ENCODE results near the gene VAT1L.

Gene VAT1L

DNA sequence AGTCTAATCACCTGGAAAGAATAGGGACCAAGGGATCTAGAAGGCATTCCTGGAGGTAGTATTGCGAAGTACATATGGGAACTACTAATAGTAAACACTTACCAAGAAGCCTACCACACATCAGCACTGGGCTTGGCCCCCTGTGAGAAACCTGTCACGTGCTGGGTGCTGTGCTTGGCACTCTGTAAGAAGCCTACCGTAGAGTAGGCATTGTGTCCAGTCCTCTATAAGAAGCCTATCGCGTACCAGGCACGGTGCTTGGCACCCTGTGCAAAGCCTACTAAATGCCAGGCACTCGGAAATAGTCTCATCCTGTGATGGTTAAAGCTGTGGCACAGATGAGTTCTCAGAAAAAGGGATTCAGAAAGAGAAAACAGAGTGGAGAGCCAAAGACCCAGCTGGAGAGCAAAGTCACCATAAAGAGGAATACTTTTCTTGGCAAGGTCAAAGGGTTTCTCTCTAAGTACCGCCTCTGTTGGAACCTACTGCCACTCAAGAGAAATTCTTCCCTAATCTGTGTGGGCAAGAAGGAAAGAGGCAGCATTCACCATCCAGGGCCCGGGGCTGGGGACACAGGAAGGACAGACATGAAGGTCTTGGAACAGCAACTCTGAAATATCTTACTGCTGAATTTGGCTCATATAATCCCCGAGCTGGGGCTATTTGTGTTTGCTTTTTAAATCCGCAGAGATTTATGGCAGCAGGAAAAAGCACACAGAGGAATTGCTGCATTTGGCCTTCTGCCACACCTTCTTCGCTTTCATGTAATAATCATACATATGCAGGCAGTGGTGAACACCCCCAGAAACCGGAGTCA is 81.8 kb downstream of the VAT1L start:
- no peak for DNase-seq (ENCODE audit: low read depth)

DNA sequence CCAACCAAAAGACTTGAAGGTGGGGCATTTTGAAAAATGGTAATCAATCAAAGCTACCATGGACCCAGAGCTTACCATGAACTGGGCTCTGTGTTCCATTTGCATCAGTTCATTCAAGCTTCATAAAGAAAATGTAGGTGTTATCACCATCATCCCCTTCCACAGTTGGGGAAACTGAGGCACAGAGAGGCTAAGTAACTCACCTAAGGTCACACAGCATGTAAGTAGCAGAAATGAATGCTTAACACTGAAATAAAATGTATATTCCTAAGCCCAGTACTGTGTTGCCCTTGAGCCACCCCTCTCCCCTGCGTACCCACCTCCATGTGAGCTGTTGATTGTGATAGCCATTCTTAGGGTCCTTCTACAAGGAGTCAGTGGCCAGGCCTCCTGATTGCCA is 83.6 kb downstream of the VAT1L start:
- DNase-seq (ENCODE audit: low read depth) = no peak

DNA sequence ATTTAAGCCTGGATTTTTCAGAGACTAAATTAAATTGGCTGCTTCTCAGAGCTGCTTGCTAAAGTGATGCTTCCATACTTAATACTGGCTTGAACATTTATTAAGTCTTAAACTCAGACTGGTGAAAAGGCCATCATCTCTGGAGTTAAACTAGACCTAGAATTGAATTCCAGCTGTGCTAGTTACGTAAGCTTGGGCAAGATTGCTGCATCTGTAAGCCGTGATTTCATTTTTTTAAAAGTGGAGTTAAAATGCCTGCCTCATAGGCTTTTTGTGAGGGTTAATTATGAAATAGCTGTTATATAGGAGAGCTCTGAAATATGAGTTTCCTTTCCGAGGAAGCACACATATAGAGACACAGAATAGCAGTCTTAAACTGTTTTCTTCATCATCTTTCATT is 84.7 kb downstream of the VAT1L start:
- no peak for DNase-seq (ENCODE audit: low read depth)

DNA sequence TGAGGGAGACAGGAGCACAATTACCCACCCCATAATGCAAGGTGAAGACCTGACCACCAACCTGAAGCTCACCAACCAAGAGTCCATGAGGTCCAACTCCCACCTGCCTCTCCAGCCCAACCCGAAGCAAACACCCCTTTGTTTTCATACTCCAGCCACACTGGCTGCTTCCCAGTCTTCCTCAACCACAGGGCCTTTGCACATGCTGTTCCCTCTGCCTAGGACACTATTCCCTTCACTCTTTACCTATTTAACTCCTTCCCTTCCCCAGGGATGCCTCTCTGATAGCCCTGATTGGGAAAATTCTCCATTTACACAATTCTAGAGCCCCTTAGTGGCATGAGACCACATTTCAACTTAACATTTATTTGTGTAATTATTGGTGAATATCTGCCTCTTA is 86.0 kb downstream of the VAT1L start:
- DNase-seq (ENCODE audit: low read depth) = no peak

DNA sequence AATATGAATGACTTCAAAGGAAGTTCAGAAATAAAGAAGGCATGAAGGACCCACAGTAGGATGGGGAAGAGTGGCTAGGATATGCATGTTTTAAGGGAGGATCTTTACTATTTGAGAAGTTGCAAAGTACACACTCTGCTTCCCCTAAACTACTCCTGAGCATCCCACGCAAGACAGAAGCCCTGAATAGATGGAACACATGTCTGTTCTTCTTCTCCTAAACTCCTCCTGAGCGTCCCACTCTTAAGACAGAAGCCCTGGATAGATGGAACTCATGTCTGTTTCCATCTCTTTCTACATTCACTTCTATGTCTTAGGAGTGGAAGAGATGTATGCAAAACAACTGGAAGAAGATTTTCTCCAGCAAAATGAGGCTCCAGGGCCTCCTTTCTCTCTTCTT is 88.4 kb downstream of the VAT1L start:
- no peak for DNase-seq (ENCODE audit: low read depth)

DNA sequence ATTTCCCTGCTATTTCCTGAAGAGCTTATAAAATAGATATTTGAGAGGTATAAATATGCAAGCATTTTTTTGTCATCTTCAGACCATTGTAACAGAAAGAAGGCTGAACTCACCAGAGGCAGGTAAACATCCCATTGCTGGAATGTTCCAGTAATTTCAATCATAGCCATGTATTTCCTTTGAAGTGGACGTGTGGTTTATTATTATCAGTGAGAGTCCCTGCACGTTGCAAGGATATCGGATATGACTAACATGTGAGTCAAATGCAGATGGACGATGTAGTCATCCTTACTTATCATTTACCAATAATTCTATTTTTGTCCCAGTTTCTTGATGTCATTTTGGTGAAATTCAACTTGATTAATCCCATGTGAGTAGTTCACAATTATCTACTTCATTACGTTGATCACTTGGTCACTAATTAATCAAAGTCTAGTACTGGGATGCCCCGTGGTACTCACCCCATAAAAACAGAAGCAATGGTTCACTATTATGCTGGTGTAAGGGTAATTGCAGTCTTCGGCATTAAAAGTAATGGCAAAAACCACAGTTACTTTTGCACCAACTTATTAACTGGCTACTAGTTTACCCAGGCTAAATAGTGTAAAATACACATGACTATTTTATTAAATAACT is 89.5 kb downstream of the VAT1L start:
- DNase-seq (ENCODE audit: low read depth) = no peak

DNA sequence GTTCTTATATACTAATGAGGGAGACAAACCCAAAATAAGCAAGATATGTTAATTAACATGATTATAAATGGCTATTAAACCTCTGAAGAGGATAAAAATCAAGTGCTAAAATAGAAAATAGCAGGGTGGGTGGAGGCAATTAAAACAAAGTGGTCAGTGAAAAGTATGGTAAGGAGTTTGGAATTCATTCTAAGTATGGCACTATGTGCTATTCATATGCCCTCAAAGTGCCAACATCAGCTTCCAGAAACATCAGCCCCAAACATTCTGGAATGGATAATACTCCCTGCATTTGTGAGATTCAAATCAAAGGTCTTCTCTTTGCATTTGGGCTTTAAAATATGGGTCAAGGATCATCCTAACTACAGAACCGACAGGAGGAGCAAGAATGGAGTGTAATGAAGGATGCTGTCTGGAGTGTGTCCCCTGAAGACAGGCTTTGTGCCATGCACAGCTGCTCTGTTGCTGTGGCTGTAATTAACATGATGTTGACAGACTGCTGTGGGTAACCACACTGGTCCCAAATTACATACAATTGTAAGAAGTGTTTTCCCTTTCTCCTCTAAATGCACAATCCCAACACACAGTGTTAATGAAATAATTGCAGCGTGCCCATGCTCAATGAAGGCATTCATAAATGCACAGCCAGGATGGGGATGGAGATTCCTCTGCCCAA is 93.1 kb downstream of the VAT1L start:
- no peak for DNase-seq (ENCODE audit: low read depth)

DNA sequence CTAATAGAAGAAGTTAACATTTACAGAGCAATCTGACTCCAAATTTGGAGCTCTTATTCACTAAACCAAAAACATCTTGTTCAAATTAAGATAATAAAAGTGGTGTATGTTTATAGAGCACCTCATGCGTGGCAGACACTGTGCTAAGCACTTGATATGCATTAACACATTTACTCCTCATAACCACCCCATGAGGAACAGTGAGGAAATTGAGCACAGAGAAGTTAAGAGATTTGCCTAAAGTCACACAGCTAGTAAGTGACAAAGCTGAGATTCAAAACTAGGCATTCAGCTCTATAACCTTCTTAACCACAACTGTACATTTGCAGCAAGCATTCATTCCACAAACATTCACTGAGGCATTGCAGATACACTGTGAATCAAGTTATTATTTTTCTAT is 94.0 kb downstream of the VAT1L start:
- no peak for DNase-seq (ENCODE audit: low read depth)

DNA sequence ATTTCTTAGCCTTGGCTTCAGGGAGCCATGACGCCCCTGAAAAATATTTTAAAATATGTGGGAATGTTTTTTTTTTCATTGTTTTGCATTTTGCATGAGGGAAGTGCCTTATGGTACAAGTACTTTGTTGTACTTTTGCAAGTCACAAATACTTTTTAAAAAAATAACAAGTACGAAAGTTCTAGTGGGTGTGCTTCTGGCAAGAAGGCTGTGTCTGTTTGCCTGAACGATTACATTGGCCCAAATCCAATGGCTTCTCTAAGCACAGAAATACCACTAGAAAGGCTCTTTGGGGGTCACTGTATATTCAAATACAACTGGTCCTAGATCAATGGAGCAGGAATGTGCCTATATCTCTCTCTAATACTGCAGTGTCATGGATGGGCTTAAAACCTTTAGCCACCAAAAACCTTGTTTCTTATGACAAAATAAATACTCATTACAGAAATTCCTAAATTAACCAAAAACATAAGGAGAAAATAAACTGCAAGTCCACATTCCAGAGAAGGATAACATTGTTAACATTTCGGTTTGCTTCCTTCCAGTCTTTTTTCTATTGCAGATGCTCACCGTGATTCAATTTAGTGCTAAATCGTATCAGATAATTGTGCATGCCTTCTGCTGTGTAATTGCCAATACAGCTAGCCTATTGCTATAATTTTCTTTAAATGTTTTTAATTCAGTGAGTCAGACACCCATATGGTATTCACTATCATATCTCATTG is 97.4 kb downstream of the VAT1L start:
- no peak for DNase-seq (ENCODE audit: low read depth)

DNA sequence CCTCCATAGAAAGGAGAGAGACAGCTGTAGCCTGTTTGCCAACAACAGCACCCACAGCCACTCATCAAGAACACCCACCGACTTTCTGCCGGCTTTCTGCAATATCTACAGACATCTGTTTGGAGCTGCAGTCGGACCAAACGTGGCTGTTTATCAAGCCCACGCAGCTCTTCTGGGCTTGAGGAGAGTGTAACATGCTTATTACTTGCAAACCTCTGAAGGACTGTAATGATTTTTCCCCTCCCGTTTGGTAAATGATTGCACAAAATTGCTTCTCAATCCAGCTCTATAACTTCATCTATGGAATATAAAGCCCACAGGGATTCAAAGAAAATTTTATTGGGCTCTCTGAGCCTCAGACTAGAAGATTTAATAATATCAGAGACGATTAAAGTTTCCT is 100.5 kb downstream of the VAT1L start:
- DNase-seq (ENCODE audit: low read depth) = no peak

DNA sequence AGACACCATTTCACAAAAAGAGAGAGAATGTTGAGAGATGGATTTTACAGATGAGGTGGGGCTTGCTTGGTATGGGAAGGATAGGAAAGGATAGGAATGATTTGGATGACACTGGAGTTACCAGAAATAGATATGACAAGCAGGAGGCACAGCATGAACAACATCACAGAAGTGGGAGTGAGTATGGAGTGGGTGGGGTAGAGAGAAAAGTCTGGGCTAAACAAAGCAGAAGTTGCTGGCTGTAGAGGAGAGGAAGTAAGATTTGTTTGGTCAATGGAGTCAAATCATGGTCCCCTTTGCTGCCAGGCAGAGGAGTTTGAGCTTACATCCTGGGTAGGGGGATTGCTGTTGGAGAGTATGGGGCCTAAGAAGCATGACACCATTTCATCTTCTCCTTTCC is 101.7 kb downstream of the VAT1L start:
- no peak for DNase-seq (ENCODE audit: low read depth)

DNA sequence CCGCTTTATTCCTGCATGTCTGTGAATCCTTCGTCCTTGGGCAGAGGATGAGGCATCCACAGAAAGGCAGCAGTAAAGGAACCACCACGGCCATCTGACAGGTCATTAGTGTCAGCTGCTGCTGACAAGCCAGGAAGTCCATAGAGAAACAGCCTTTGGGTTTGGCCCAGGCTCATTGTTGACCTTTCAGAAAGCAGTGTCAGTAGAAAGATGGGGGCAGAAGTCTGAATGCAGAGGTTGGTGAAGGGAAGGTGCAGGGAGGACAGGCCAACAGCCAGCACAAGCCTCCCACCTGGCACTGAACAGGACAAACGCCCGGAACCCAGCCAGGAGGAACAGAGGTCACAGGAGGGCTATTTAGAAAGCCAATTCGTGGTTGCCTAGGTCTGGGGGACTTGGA is 105.8 kb downstream of the VAT1L start:
- no peak for DNase-seq (ENCODE audit: low read depth)

DNA sequence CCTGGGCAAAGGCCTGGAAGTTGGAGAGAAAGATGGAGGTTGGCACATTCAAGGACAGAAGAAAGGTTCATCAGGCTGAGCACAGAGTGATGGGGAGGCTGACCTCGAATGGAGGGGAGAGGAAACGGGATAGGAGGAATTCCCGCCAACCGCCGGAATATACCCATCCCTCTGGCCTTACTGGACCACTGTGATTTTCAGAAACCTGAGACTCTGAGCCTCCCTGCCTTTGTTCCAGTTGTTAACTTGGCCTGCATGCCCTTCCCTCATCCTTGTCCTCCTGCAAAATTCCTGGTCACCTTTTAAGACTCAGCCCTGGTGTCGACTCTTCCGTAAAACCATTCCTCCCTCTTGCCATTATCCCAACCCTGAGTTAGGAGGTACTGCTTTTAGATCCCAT is 107.6 kb downstream of the VAT1L start:
- no peak for DNase-seq (ENCODE audit: low read depth)

DNA sequence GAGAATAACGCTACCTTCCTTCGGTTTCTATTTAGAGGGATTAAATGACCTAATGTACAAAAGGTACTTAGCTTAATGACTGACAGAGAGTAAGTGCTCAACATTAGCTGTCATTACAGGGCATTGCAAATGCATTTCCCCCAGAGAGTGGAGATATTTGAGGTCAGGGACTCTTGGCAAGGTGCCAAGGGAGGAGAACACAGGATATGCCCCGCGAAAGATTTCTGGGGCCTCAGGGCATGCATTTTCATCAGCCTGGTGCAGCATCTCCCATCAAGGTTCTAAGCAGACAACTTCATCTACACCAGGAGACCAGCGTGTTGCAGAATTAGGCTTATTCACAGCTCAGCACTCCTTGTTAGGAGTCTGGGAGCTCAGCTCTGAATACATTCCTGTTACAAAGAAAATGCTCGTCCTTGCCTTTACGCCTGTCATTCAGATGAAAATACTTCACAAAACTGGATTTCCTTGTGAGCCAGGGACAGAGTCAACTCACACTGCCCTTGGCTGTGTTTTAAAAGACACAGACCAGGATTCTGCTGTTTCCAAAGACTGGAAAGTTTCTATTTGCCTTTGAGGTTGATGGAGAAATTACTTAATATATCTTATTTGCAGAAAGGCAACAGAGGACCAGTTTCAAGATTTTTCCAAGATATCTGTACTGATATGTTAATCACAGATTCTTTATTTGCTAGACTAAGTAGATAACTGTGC is 108.2 kb downstream of the VAT1L start:
- DNase-seq (ENCODE audit: low read depth) = no peak

DNA sequence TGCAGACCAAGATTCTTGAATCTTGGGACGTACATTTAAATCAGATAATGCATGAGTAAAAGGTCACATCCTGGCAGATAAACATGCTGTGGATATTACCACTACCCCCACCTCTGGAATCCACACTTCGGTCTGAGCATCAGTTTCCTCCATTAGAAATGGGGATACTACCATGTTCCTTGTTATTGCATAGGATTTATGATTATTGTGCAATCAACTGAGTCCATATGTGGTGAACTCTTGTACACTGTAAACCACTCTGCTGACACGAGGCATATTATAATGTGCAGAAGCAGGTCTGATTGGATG is 108.7 kb downstream of the VAT1L start:
- no peak for DNase-seq (ENCODE audit: low read depth)

DNA sequence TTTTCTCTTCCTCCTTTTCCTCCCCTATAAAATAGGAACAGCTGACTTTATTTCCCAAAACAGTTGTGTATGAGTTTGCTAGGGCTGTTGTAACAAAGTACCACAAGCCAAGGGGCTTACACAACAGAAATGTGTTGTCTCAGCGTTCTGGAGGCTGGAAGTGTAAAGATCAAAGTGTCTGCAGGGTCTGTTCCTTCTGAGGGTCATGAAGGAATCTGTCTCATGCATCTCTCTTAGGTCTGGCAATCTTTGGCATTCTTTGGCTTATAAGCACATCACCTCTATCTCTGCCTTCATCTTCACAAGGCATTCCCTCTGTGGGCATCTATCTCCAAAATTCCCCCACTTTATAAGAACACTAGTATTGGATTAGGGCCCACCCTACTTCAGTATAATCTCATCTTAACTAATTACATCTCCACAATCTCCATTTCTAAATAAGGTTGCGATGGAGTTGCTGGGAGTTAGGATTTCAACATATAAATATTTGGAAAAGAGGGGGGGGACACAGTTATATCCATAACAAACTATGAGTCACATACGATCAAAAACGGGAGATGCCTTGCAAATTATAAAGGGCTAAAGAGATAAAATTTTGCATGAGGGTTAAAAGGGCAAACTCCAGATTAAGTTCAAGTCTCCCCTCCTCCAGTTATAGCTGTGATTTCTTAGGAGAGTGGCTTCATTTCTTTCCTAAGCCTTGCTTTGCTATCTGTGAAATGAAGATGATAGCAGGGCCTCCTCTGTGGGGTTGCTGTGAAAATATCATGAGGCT is 109.7 kb downstream of the VAT1L start:
- no peak for DNase-seq (ENCODE audit: low read depth)

DNA sequence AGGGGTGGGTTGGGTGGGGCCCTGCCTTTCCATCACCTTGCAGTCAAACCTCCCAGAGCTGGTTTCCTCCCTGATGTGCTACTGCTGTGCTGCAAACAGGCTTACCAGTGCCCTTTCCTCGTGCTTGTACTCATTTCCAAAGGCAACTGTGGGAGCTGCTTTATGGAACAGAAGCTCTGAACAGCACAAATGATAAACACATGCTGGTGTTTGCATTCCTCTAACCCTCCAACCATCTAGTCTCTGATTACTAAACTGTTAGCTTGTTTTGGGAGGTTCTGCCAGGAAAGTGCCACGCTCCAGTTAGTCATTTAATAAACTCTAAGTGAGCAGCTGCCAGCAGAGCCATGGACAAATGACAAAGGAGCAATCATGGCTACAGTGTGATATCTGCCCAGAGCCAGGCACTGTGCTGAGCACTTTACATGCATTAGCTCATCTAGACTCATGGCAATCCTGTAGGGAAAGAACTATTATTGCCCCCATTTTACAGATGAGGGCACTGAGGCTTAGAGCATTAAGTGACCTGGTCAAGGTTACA is 110.4 kb downstream of the VAT1L start:
- DNase-seq (ENCODE audit: low read depth) = no peak

DNA sequence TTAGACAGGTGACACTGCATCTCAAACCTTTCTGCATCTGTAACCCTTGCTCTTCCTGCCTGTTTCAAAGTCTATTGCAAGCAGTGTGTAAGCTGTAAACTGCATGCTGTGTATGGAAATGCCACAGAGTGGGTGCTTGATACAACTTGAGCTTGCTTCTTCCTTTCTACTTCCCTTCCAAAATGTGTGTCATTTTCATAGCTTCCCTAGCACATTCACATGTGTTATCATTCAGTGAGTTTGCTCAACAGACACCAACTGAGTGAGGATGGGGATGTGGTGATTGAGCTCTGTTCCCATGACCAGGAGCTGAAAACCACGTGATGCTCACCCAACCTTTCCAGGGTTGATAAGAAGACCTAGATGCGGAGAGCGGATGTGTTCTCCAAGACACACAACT is 111.1 kb downstream of the VAT1L start:
- no peak for DNase-seq (ENCODE audit: low read depth)

DNA sequence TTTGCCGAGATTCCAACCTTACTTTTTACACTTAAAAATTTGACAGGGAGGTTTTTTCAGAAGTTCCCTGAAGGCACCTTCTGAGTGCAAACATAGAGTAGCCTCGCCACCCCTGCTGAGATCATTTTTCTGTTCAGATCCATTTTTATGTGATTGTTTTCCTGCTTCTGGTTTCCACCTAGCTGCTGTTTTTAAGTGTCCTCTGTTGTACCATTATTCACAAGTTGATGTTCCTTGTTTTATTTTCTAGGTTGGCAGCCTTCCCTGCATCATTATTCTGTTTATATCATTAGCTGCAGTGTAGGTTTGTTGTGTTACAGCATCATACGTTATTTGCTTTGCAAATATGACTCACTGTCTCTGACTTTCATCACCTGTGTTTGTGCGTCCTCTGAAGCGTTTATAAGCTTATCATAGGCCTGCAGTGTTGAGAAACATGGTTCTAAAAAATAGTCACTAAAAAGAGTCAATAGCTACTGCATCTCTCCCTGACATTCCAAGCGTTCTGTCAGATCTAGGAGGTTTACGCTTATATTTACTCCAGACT is 117.1 kb downstream of the VAT1L start:
- DNase-seq (ENCODE audit: low read depth) = no peak

DNA sequence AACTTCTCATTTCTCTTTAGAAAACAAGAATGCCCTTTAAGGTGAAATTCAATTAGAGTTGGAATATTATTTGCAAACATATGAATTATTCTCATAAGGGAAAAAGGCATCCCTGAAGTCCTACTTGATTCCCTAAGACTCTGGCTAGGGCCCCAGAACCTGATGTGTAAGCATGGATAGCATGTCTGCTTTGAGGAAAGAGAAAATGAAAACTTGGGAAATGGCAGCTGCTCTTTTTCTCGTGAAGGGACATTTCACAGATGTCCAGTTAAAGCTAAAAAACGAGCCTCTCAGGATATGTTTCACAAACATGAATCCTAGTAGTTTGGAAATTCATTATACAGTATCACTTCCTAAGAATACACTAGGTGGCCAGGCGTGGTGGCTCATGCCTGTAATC is 121.7 kb downstream of the VAT1L start:
- no peak for DNase-seq (ENCODE audit: low read depth)

DNA sequence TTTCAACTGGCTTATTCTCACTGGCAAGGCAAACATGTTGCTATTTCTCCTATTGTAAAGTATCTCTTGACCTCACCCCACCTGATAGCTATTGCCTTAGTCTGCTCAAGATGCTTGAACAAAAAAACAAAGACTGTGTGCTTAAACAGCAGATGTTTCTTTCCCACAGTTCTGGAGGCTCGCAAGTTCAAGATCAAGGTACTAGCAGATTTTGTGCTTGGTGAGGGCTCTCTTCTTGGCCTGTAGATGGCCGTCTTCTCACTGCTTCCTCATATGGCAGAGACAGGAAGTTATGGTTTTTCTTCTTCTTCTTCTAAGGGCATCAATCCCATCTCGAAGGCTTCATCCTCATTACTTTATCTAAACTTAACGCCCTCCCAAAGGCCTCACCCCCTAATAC is 124.3 kb downstream of the VAT1L start:
- DNase-seq (ENCODE audit: low read depth) = no peak
